Chondrocyte (in vitro differentiated cells): ENCODE data around the gene ACMSD. TPM values are rescaled to one million over a fixed set of nuclear protein-coding genes. Genes with fewer than 3 reads are reported as not detected.

Experiments
- DNase-seq: peaks from one replicate; pipeline ENCODE4 v3.0.0; 2021; ENCODE audit warnings: mixed read lengths, low spot score
- H3K27ac Mint-ChIP-seq: one replicate; pipeline ENCODE4 v1.8.0; 2021; ENCODE audit warnings: mild to moderate bottlenecking, moderate library complexity, mixed read lengths; ENCODE audit not compliant: unreplicated experiment
- H3K27me3 Mint-ChIP-seq: 2 replicates; pipeline ENCODE4 v1.8.0; 2021; ENCODE audit warnings: low read depth, mixed read lengths
- H3K36me3 Mint-ChIP-seq: 2 replicates; pipeline ENCODE4 v1.8.0; 2021; ENCODE audit warnings: low read depth, mixed read lengths
- H3K4me1 Mint-ChIP-seq: 2 replicates; pipeline ENCODE4 v1.8.0; 2021; ENCODE audit warnings: low read depth, mild to moderate bottlenecking, mixed read lengths
- H3K4me3 Mint-ChIP-seq: one replicate; pipeline ENCODE4 v1.8.0; 2021; ENCODE audit warnings: mild to moderate bottlenecking, moderate library complexity, mixed read lengths; ENCODE audit not compliant: unreplicated experiment
- H3K9me3 Mint-ChIP-seq: 2 replicates; pipeline ENCODE4 v1.8.0; 2021; ENCODE audit warnings: low read depth, mixed read lengths
- CTCF ChIP-seq: fragments of 200-600 bp; sonication (generic); IDR thresholded peaks from 2 replicates; pipeline ENCODE4 v1.5.0; 2021; ENCODE audit warnings: antibody characterized with exemption, mild to moderate bottlenecking, moderate library complexity
- microRNA-seq: library from miRNA; unstranded; fragments of <30 nt; microRNA quantifications from one replicate; pipeline ENCODE4 v1.2.0, GENCODE V29; 2020; ENCODE audit warnings: borderline number of aligned reads
- total RNA-seq: library from RNA; stranded (reverse); gene quantifications from 3 replicates; pipeline ENCODE4 v1.2.1, GENCODE V29; 2021

The ACMSD gene
- total RNA-seq, 1 donor from 2014 or later: not detected

GRCh38 chr2:134943540-134943939, 105.1 kb downstream of the ACMSD start:
- DNase-seq: no peak
- Mint-ChIP-seq H3K9me3 (no peaks in the 10 kb centered on the region), H3K4me3 (no peak overlapping the region), H3K4me1 (no peaks in the 10 kb centered on the region), H3K36me3 (peaks cover 16% of the 10 kb centered on the region), H3K27ac (no peak overlapping the region), H3K27me3 (no peaks in the 10 kb centered on the region)
- no peak for TF ChIP-seq CTCF

- no peak overlapping the region for H3K4me3 Mint-ChIP-seq
- no peaks in the 10 kb centered on the region for H3K4me1 Mint-ChIP-seq
- H3K36me3 Mint-ChIP-seq: peaks cover 14% of the 10 kb centered on the region
- H3K27ac Mint-ChIP-seq: no peak overlapping the region
- no peaks in the 10 kb centered on the region for H3K27me3 Mint-ChIP-seq
- no peak for TF ChIP-seq CTCF
- no peaks in the 10 kb centered on the region for H3K9me3 Mint-ChIP-seq
- DNase-seq: no peak
Observed at GRCh38 chr2:134944975-134945374, 106.6 kb downstream of the ACMSD start.

DNA sequence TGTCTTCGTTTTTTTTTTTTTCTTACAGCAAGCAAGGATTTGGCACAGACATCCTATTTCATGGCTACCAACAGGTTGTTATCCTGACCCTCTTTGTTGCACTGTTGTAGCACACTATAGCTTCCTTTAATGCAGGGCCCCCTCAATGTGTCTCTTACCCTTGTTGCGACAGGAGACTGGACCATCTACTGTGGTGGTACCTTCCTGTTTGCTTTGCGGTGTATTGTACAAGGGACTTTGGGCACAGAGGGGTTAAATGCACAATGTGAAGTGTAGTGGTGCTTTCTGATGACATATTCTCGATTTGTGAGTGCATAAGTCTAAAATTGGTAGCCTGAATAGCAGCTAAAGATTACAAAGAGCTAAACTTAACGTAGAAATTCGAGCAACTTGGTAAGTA, 107.7 kb downstream of the ACMSD start:
- DNase-seq: no peak
- no peak for TF ChIP-seq CTCF
- Mint-ChIP-seq H3K27ac (no peak overlapping the region), H3K4me3 (no peak overlapping the region), H3K27me3 (no peaks in the 10 kb centered on the region), H3K9me3 (no peaks in the 10 kb centered on the region), H3K36me3 (peaks cover 18% of the 10 kb centered on the region), H3K4me1 (no peaks in the 10 kb centered on the region)

- DNase-seq: no peak
- H3K4me1 Mint-ChIP-seq: peaks cover 6% of the 10 kb centered on the region
- TF ChIP-seq CTCF: no peak
- peak overlapping the region; percentile 36 for H3K27ac Mint-ChIP-seq
- H3K27me3 Mint-ChIP-seq: no peaks in the 10 kb centered on the region
- no peaks in the 10 kb centered on the region for H3K9me3 Mint-ChIP-seq
- H3K36me3 Mint-ChIP-seq: peaks cover 34% of the 10 kb centered on the region
- no peak overlapping the region for H3K4me3 Mint-ChIP-seq
Observed at GRCh38 chr2:134949981-134950708, 111.7 kb downstream of the ACMSD start.

- no peaks in the 10 kb centered on the region for H3K27me3 Mint-ChIP-seq
- no peak overlapping the region for H3K27ac Mint-ChIP-seq
- no peaks in the 10 kb centered on the region for H3K9me3 Mint-ChIP-seq
- H3K4me3 Mint-ChIP-seq: no peak overlapping the region
- H3K36me3 Mint-ChIP-seq: peaks cover 34% of the 10 kb centered on the region
- H3K4me1 Mint-ChIP-seq: peaks cover 6% of the 10 kb centered on the region
- TF ChIP-seq CTCF: no peak
- DNase-seq: no peak
Observed at GRCh38 chr2:134950886-134951285, 112.5 kb downstream of the ACMSD start.

Small RNAs within 50 kb of the gene (microRNA-seq; reads per million reads assigned to microRNA genes)
- not detected for gene MIR5590

Other genes starting within 250 kb of the ACMSD start
- 0.07 TPM in 1 of 3 replicates, not detected in the others for gene TMEM163, start 119.6 kb upstream of the ACMSD start, total RNA-seq
- gene CCNT2, start 80.2 kb downstream of the ACMSD start, total RNA-seq: 29.2 to 31.5 TPM (median 30.6 TPM) in 3 replicates
- gene MAP3K19, start 208.8 kb downstream of the ACMSD start, total RNA-seq: not detected in 3 replicates
- gene RAB3GAP1, start 213.7 kb downstream of the ACMSD start, total RNA-seq: 47.2 to 50.4 TPM (median 48.7 TPM) in 3 replicates